GM23338 (cell line): Measurements from ENCODE around the gene GFRA1. TPM values are rescaled to one million over a fixed set of nuclear protein-coding genes. Genes with fewer than 3 reads are reported as not detected.

ENCODE experiments used
- ATAC-seq: fragments of 200-7000 bp; cut with Tn5 transposase; 3 replicates; pipeline ENCODE4 v1.9.1; 2020
- DNase-seq: peaks from one replicate; pipeline ENCODE4 v3.0.0-alpha.2; 2015; ENCODE audit warnings: low spot score
- H2AFZ ChIP-seq: fragments of 200-600 bp; sonication (generic); 2 replicates; pipeline ENCODE4 v1.8.0; 2016; ENCODE audit warnings: antibody characterized with exemption, mild to moderate bottlenecking, moderate library complexity
- H3F3A ChIP-seq: fragments of 200-600 bp; sonication (generic); replicated peaks from 2 replicates; pipeline ENCODE4 v1.8.0; 2017; ENCODE audit warnings: antibody characterized with exemption, mixed run types, low read depth
- H3K27ac ChIP-seq: fragments of 200-600 bp; sonication (generic); 2 replicates; pipeline ENCODE4 v1.6.1; 2016; ENCODE audit warnings: low read depth
- H3K27me3 ChIP-seq: fragments of 200-600 bp; sonication (generic); 2 replicates; pipeline ENCODE4 v1.8.0; 2016; ENCODE audit warnings: mild to moderate bottlenecking, mixed run types, moderate library complexity; ENCODE audit not compliant: insufficient read depth
- H3K36me3 ChIP-seq: fragments of 200-600 bp; sonication (generic); 2 replicates; pipeline ENCODE4 v1.8.0; 2016; ENCODE audit warnings: mild to moderate bottlenecking; ENCODE audit not compliant: insufficient read depth
- H3K4me1 ChIP-seq: fragments of 200-600 bp; sonication (generic); 2 replicates; pipeline ENCODE4 v1.8.0; 2016; ENCODE audit warnings: mild to moderate bottlenecking, moderate library complexity; ENCODE audit not compliant: insufficient read depth
- H3K4me2 ChIP-seq: fragments of 200-600 bp; sonication (generic); 2 replicates; pipeline ENCODE4 v1.7.1; 2017; ENCODE audit warnings: mixed run types
- H3K4me3 ChIP-seq: fragments of 200-600 bp; sonication (generic); 2 replicates; pipeline ENCODE4 v1.6.1; 2016; ENCODE audit warnings: mixed run types
- H3K79me2 ChIP-seq: fragments of 200-600 bp; sonication (generic); replicated peaks from 2 replicates; pipeline ENCODE4 v1.8.0; 2017; ENCODE audit warnings: mild to moderate bottlenecking; ENCODE audit not compliant: insufficient read depth
- H3K9me2 ChIP-seq: fragments of 200-600 bp; sonication (generic); 2 replicates; pipeline ENCODE4 v1.8.0; 2017; ENCODE audit not compliant: insufficient read depth
- H4K20me1 ChIP-seq: fragments of 200-600 bp; sonication (generic); replicated peaks from 2 replicates; pipeline ENCODE4 v1.8.0; 2017; ENCODE audit warnings: mild to moderate bottlenecking; ENCODE audit not compliant: insufficient read depth
- H3K27ac Mint-ChIP-seq: 2 replicates; pipeline ENCODE4 v1.8.0; 2020; ENCODE audit warnings: inconsistent platforms, mild to moderate bottlenecking, moderate library complexity, mixed read lengths
- H3K27me3 Mint-ChIP-seq: 3 replicates; pipeline ENCODE4 v1.8.0; 2022; ENCODE audit warnings: low read depth, mild to moderate bottlenecking, moderate library complexity, mixed read lengths, inconsistent platforms; ENCODE audit not compliant: insufficient read depth, poor library complexity
- H3K36me3 Mint-ChIP-seq: 3 replicates; pipeline ENCODE4 v1.8.0; 2021; ENCODE audit warnings: low read depth, mild to moderate bottlenecking, inconsistent platforms, moderate library complexity, mixed read lengths
- H3K4me1 Mint-ChIP-seq: 3 replicates; pipeline ENCODE4 v1.8.0; 2020; ENCODE audit warnings: mild to moderate bottlenecking, inconsistent platforms, mixed read lengths
- H3K4me3 Mint-ChIP-seq: 3 replicates; pipeline ENCODE4 v1.8.0; 2021; ENCODE audit warnings: moderate library complexity, mild to moderate bottlenecking, inconsistent platforms, mixed read lengths
- H3K9me3 Mint-ChIP-seq: 3 replicates; pipeline ENCODE4 v1.8.0; 2020; ENCODE audit warnings: moderate library complexity, mild to moderate bottlenecking, inconsistent platforms, mixed read lengths
- CREB1 ChIP-seq: fragments of 250-450 bp; sonication (Bioruptor Pico); IDR thresholded peaks from 2 replicates; pipeline ENCODE4 v1.5.0; 2020; ENCODE audit warnings: low read depth, mild to moderate bottlenecking, moderate library complexity
- CTCF ChIP-seq, 2 experiments: fragments of 200-600 bp in 1 of 2; sonication (generic) in 1 of 2; conservative IDR thresholded peaks; 2 replicates each; pipeline versions ENCODE4 v1.5.1 to v1.6.1; 2016 to 2017; ENCODE audit warnings: antibody characterized with exemption in 2 of 2, low read depth in 2 of 2, mild to moderate bottlenecking in 2 of 2, moderate library complexity in 1 of 2
- ETS1 ChIP-seq: IDR thresholded peaks from 2 replicates; pipeline ENCODE4 v1.6.1; 2016; ENCODE audit warnings: antibody characterized with exemption
- EZH2 ChIP-seq: fragments of 200-600 bp; sonication (generic); IDR thresholded peaks from one replicate; pipeline ENCODE4 v1.8.0; 2017; ENCODE audit warnings: antibody characterized with exemption, mild to moderate bottlenecking, low read depth; ENCODE audit not compliant: unreplicated experiment
- EZH2phosphoT487 ChIP-seq: fragments of 200-600 bp; sonication (generic); IDR thresholded peaks from one replicate; pipeline ENCODE4 v1.8.1; 2018; ENCODE audit warnings: antibody characterized with exemption; ENCODE audit not compliant: unreplicated experiment
- JUNB ChIP-seq: IDR thresholded peaks from one replicate; pipeline ENCODE4 v1.6.1; 2016; ENCODE audit warnings: antibody characterized with exemption; ENCODE audit not compliant: unreplicated experiment
- NANOG ChIP-seq: IDR thresholded peaks from 2 replicates; pipeline ENCODE4 v1.6.1; 2016; ENCODE audit warnings: antibody characterized with exemption, borderline replicate concordance
- POLR2AphosphoS5 ChIP-seq: IDR thresholded peaks from 2 replicates; pipeline ENCODE4 v1.6.1; 2016; ENCODE audit warnings: antibody characterized with exemption, low read depth
- REST ChIP-seq: IDR thresholded peaks from one replicate; pipeline ENCODE4 v1.6.1; 2018; ENCODE audit warnings: antibody characterized with exemption; ENCODE audit not compliant: unreplicated experiment
- STAT1 ChIP-seq: IDR thresholded peaks from one replicate; pipeline ENCODE4 v1.6.1; 2016; ENCODE audit warnings: antibody characterized with exemption; ENCODE audit not compliant: unreplicated experiment
- ZNF114 ChIP-seq: fragments of 250-450 bp; sonication (Bioruptor Pico); IDR thresholded peaks from 2 replicates; pipeline ENCODE4 v1.5.0; 2020; ENCODE audit warnings: mild to moderate bottlenecking, moderate library complexity
- ZNF331 ChIP-seq: fragments of 250-450 bp; sonication (Bioruptor Pico); IDR thresholded peaks from 2 replicates; pipeline ENCODE4 v1.5.0; 2020; ENCODE audit warnings: low read depth, mild to moderate bottlenecking, moderate library complexity
- polyA plus RNA-seq: library from polyadenylated mRNA; unstranded; fragments of >200 nt; fragmentation: Nextera tagmentation; extraction: Ambion mirVana; gene quantifications from 2 replicates; pipeline ENCODE4 v1.2.1, GENCODE V29; 2016
- total RNA-seq: library from RNA; depleted of rRNA; stranded (reverse); fragments of >200 nt; shearing (Covaris generic); gene quantifications from 2 replicates; pipeline ENCODE4 v1.2.3, GENCODE V29; 2014

The GFRA1 gene
- total and polyA plus RNA-seq, 2 experiments from 2014 or later: 1.4 to 2.8 TPM

- TF ChIP-seq ZNF114 (CRISPR knock-in tag): no peak
- TF ChIP-seq ZNF331: no peak
- no peak for TF ChIP-seq REST
- no peak for TF ChIP-seq NANOG
- TF ChIP-seq EZH2: no peak
- no peak for TF ChIP-seq CTCF (conservative IDR thresholded peaks at IDR 0.05; ENCODE audit: low read depth in 2 of 2)
- no peak for TF ChIP-seq POLR2AphosphoS5
- TF ChIP-seq ETS1: no peak
- no peak for TF ChIP-seq CREB1 (CRISPR knock-in tag)
- TF ChIP-seq JUNB: no peak
- TF ChIP-seq STAT1: no peak
- no peak for TF ChIP-seq EZH2phosphoT487
- H3K4me1 Mint-ChIP-seq: no peaks in the 10 kb centered on the region
- Histone ChIP-seq H2AFZ (0 out of 2 replicates have a peak overlapping the region, but pooled peaks have one; percentile 56), H3K4me1 (peaks cover 3% of the 10 kb centered on the region; the same call in 1 of the 2 replicates), H3K4me2 (no peak overlapping the region), H3K27me3 (no peaks in the 10 kb centered on the region), H3K9me2 (no peaks in the 10 kb centered on the region; the same call in 1 of the 2 replicates), H3K36me3 (no peaks in the 10 kb centered on the region), H3F3A (no peaks in the 10 kb centered on the region), H3K4me3 (no peak overlapping the region), H3K79me2 (no peaks in the 10 kb centered on the region), H3K27ac (no peak overlapping the region), H4K20me1 (no peaks in the 10 kb centered on the region)
- ATAC-seq (no peak), DNase-seq (no peak)
- H3K27ac Mint-ChIP-seq: no peak overlapping the region
- no peaks in the 10 kb centered on the region for H3K36me3 Mint-ChIP-seq
- peaks cover 6% of the 10 kb centered on the region for H3K27me3 Mint-ChIP-seq
- H3K9me3 Mint-ChIP-seq: peaks cover 3% of the 10 kb centered on the region; the same call in 1 of the 3 replicates
- H3K4me3 Mint-ChIP-seq: no peak overlapping the region
These were observed 13.7 kb upstream of the GFRA1 start for GRCh38 chr10:116286626-116287200.
